Measurements from ENCODE around the gene C1QTNF6.
"Not testable (repeated sequence)": the region's sequence is repeated elsewhere in the genome, so short reads cannot be mapped to it uniquely, and the experiment has no call there.

The C1QTNF6 gene

GRCh38 chr22:37175414-37176281 is 12.4 kb downstream of the C1QTNF6 start:
- DNase-seq = no peak

DNA sequence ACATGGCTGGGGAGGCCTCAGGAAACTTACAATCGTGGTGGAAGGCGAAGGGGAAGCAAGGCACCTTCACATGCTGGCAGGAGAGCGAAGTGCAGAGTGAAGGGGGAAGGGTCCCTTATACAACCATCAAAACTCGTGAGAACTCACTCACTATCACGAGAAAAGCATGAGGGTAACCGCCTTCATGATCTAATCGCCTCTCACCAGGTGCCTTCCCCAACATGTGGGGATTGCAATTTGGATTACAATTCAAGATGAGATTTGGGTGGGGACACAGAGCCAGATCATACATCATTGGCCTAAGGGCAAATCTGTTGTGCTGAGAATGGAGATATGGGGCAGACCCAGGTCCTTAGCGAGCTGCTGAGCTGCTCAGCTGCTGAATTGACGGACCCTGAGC is 13.1 kb downstream of the C1QTNF6 start:
- no peak for DNase-seq

- DNase-seq = no peak
Observed at GRCh38 chr22:37173709-37174108, 14.3 kb downstream of the C1QTNF6 start.

DNA sequence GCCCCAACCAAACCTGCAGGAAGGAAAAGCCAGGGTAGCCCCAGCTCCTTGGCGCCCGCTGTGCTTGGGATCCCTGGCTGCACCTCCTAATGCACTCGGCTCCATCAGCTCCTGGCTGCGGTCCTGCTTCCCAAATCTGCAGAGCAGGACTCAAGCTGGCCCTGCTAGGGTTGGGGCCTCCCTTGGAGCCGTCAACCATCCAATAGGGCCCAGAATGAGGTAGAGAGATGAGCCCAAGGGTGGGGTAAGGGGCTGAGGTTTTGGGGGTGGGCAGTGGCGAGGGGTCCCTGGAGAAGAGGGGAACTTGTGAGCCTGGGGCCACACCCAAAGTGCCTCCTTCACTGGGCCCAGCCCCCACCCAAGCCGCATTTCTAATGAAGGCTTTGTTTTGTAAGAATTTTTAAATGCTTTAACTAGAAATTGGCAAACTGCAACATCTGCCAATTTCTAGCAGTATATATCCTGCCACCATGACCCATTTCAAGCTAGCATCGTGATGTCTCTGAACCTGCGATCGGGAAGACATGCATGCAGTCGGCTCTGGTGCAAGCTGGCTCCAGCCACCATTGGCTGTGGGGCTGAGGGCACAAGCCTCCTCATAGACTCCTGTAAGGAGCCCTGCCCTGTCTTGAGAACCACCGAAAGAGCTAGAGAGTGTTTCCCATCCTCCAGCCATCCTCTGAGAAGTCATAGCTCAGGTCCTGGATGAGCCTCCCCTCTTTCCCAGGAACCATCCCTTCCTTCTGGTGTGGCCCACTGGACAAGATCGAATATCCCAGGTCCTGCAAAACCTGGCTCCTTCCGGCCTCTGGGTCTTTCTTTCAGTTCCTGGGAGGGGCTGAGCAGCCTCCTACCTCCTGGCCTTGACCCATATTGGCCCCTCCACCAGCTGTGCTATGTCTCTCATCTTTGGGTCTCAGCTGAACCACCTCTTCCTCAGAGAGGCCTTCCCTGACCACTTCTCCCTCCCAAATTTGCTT is 15.5 kb downstream of the C1QTNF6 start:
- DNase-seq = no peak

DNA sequence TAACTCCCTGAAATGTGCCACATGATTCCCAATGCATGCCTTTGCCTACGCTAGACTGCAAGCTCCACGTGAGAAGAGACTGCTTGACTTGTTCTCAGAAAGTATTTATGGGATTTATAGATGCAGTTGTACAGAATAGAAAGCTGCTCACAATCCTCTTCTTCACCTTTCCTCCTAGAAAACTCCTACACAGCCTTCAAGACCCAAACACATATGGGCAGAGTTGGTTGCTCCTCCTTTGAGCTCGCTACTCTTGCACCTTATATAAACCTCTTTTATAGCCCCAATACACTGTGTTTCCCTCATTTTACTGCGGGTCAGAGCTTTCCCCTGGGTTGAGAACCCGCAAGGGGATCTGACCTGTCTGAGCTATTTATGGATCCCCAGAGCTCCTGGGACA is 16.4 kb downstream of the C1QTNF6 start:
- DNase-seq = no peak

DNA sequence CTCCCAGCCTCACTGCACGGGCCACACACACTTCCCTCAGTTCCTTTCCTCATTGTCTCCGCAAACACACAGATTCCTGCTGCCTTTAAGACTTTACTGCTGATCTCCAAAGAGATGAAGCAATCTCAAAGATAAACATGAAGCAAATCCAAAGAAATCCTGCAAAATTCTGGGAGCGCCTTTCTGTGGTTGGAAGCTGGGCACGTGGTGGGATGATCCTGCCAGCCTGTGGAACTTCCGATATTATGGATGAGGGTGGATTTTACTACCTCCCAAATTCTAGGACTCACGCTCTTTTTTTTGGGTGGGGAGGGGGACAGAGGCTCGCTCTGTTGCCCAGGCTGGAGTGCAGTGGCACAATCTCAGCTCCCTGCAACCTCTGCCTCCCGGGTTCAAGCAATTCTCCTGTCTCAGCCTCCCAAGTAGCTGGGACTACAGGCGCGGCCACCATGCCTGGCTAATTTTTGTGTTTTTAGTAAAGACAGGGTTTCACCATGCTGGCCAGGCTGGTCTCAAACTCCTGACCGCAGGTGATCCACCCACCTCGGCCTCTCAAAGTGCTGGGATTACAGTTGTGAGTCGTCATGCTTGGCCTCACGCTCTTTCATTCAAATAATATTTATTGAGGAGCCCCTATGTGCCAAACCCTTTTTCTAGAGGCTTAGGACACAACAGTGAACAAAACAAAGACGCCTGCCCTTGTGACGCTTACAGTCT is 17.2 kb downstream of the C1QTNF6 start:
- not testable (repeated sequence) for DNase-seq

- no peak for DNase-seq
Observed at GRCh38 chr22:37169947-37170688, 17.9 kb downstream of the C1QTNF6 start.

GRCh38 chr22:37169406-37169805 is 18.6 kb downstream of the C1QTNF6 start:
- no peak for DNase-seq

DNA sequence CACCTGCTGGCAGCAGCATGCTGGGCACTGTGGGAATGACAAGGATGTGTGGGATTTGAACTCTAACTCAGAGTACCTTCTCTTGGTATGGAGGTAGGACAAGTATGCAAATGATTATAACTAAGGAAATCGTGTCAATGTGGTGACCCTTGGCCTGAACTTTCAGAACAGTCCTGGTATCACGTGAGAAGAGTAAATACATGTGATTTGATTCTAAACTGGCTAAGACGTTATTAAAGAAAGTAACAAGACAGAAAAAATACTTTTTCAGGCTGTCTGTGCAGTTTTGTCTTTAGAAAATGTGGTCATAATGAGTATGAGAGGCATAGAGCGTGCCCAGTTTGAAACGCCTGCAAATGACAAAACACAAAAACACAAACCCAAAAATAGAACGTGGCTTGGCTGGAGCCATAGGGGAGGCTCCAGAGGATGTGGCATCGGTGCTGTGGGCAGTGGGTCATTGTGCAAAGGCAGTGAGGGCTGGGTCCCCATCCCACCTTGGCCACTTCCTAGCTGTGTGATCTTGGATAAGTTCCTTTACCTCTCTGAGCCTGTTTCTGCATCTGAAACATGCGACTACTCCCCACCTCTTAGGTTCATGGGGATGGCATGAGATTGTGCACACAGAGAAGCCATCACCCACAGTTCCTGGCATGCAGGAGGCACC is 19.9 kb downstream of the C1QTNF6 start:
- DNase-seq = no peak

DNA sequence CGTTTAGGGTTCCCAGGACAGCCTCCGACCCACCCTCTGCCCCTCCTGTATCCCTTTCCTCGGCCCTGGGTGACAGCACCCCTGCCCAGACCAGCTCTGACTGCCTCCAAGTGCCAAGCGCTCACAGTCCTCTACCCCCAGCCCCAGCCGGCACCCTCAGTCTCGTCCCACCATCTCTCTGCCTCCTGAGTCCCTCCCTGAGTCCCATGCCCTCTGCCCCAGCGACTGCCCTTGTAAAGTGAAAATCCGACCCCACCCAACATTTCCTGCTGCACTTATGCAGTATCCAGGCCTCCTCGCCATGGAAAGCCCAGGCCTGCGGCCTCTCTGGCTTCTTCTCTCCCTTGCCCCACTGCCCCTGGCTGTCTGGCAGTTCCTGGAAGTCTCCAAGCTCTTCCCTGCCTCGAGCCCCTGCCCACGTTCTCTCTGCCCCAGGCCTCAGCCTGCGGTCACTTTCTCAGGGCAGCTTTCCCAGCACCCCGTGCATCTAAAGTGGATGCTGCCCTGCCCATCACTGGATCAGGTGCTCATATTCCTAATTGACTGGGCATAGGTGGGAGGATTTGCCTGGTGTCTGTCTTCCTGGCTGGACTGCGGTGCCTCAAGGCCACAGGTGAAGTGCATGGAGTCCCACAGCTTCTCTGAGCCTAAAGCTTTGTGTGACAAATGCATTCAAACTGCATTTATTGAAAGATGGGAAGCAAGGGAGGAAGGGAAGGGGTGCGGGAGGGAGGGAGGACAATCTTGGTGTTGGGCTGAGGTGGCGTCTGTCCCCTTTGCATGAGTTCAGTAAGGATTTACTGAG is 20.7 kb downstream of the C1QTNF6 start:
- DNase-seq = no peak

DNA sequence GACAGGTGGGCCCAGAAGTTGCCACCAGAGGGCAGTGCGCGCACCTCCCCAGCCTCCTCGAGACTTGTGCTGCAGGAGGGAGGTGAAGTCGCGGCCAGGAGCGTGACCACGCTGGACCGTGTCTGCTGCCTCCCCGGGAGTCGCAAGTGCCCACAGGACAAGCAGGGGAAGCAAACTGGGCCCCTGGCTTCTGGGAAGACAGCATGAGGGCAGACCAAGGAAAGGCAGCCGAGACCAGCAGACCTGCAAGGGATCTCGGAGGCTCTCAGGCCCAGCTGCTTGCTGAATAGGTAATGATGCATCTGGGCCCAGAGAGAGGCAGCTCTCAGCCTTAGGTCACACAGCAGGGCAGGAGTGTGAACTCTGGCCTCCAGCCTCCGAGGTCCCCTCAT is 21.4 kb downstream of the C1QTNF6 start:
- peak; percentile 74 for DNase-seq

- DNase-seq = no peak
Observed at GRCh38 chr22:37165940-37166674, 21.9 kb downstream of the C1QTNF6 start.

DNA sequence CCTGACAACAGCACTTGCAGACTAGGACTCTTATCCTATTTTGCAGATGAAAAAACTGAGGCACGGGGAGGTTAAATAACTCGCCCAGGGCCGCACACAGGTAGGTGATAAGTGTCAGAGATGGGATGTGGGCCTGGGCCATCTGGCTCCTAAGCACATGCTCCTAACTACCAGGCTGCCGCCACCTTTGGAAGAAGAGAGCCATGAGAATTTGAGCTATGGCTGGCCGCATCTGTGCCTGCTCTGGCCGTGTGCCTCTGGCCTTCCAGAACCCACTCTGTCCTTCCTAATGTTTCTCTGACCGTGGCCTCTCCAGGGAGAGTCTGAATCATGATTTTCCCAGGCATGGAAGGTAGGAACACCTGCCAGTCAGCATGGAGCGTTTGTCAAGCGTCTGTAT is 23.0 kb downstream of the C1QTNF6 start:
- no peak for DNase-seq

GRCh38 chr22:37164505-37164887 is 23.6 kb downstream of the C1QTNF6 start:
- no peak for DNase-seq

DNA sequence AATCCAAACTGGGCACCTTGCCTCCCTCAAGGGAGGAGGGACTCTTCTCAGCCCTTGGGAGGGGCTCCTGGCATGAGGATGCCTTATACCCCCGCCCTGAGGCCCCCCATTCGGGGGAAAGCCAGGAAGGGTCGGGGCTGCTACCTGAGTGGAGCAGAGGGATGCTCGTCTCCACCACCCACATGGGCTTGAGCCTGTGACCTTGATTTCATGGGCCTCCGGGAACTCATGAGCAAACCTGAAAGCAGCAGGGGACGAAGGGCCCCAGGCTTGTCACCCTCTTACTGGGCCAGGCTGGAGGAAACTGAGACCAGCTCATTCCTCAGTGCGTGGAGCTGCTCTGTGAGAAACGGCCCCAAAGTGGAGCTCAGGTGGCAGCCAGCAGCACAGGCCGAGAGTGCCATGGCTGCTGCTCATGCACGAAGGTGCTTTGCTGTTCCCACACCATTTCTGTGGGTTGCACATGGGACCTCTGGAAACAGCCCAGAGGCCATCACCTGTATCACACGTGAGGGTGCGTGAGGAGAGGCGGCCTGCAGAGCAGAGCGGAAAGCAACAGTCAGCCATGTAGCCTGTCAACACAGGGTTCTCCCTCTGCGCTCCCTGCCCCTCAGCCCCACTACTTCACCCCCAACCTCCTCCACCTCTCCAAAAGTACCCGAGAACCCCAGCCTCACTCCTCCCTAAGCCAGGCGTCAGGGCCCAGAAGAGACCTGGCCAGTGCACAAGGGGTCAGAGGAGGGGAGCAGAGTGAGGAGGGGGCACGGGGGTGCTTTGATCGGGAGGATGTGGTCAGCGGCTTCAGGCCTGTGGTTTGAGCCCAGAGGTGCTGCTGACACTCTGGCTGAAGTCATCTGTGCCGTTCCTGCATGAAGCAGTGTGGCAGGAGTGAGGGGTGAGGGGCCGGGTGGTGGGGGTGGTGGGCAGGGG is 24.2 kb downstream of the C1QTNF6 start:
- DNase-seq = peak; percentile 70

DNA sequence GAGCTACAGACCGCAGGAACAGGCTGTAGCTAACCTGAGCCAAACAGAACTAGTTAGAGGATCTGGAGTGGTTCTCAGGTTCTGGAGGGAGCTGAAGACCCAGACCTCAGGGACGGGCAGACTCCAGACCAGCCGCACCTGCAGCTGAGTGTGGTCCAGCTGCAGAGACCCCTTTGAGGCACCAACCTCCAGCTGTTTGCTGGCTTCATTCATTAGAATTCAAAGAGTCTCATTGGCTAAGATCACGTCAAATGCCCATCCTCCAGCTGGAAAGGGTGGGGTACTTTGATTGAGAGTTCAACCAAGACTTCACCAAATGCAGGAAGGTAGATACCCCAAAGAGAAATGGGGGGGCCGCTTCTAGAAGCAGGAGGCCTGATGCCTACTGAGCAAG is 25.0 kb downstream of the C1QTNF6 start:
- no peak for DNase-seq

DNA sequence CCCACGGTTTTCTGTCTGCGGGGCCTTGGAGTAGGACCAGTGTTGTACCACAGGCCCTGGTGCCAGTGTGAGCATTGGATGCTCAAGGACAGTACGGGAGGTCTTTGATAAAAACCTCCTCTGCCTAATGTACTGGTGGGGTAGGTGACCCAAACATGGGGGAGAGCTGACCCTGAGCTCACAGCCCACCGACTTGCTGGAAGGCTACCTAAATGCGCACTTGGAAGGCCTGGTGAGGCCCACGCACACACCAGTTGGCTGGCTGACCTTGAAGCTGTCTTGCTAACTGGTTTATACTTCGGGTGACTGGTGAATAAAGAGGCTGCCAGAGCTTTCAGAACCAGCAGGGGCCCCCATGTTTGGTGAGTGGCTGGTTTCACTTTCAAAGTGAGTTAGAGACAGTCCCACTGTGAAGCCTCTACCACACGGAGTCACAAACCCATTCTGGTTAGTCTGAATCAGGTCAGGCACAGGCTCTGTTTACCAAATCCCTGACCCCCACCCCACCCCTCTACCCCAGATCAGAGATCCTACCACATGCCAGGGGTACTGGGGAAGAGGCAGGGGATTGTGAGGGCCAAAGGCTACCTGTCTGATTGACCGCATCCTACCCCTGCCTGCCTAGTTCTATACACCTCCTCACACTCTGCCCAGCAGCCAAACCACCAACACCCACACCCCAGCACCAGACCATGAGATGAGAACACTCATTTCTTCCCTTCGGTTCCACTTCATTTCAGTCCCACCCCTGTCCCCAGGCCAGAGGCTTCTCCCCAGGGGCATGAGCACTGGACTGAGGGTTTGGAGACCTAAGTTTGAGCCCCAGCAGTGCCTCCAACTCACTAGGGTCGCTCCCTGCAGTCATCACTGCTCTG is 25.6 kb downstream of the C1QTNF6 start:
- peak; percentile 79 for DNase-seq

DNA sequence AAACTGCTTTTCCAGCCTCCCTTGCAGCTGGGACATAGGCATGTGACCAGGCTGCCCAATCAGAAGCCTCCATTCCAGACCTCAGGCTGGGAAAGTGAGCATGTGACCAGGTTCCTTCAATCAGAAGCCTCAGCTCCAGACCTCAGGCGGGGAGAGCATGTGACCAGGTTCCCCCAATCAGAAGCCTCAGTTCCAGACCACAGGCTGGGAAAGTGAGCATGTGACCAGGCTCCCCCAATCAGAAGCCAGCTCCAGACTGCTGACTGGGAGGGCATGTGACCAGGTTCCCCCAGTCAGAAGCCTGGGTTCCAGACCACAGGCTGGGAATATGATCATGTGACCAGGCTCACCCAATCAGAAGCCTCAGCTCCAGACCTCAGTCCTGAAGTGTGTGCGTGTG is 26.6 kb downstream of the C1QTNF6 start:
- no peak for DNase-seq
